A549 (cell line): ENCODE results near the gene EIF4B. TPM values are rescaled to one million over a fixed set of nuclear protein-coding genes. Genes with fewer than 3 reads are reported as not detected.

ENCODE experiments used
- ATAC-seq, 2 experiments: fragments of 200-7000 bp in 1 of 2; fragments of >200 bp in 1 of 2; cut with Nextera tagmentation in 1 of 2; cut with Tn5 transposase in 1 of 2; 3 replicates each; pipeline versions ENCODE4 v1.8.0 to v1.9.1; 2018 to 2020; ENCODE audit warnings: mild to moderate bottlenecking in 1 of 2, moderate library complexity in 1 of 2
- CTCF ChIA-PET: fragments of 300-600 bp; sonication (Branson Sonifier 250); formaldehyde crosslinking; extraction: SDS; loops from one replicate; lab custom pipeline; 2021; ENCODE audit warnings: antibody characterized with exemption, inconsistent platforms; lab: Yijun Ruan, JAX
- POLR2A ChIA-PET: fragments of 350-600 bp; formaldehyde crosslinking; extraction: SDS; loops from one replicate; lab custom pipeline; 2021; ENCODE audit warnings: antibody characterized with exemption, inconsistent platforms; lab: Yijun Ruan, JAX
- DNase-seq, 2 experiments: peaks; one replicate each; pipeline versions ENCODE4 v3.0.0 to v3.0.0-alpha.2; 2011 to 2016; ENCODE audit warnings: low read depth in 1 of 2, low spot score in 1 of 2
- FAIRE-seq: peaks from 2 replicates; lab custom pipeline; 2011; peaks lifted over from hg19 to GRCh38; lab: Jason Lieb, UNC
- H3K27ac ChIP-seq, 2 experiments: fragments of >200 bp; sonication (Bioruptor Twin); formaldehyde crosslinking; 3 replicates each; pipeline ENCODE4 v1.5.1; 2016 to 2017
- H3K4me1 ChIP-seq: fragments of >200 bp; sonication (Bioruptor Twin); formaldehyde crosslinking; 3 replicates; pipeline ENCODE4 v1.6.1; 2016
- H3K4me2 ChIP-seq: fragments of >200 bp; sonication (Bioruptor Twin); formaldehyde crosslinking; 3 replicates; pipeline ENCODE4 v1.6.1; 2016
- H3K4me3 ChIP-seq: fragments of >200 bp; sonication (Bioruptor Twin); formaldehyde crosslinking; 3 replicates; pipeline ENCODE4 v1.5.1; 2016
- H3K9me3 ChIP-seq: fragments of >200 bp; sonication (Bioruptor Twin); formaldehyde crosslinking; 3 replicates; pipeline ENCODE4 v1.6.1; 2016
- ESRRA ChIP-seq: fragments of 150-350 bp; IDR thresholded peaks from 2 replicates; pipeline ENCODE4 v1.6.1; 2014; ENCODE audit warnings: mild to moderate bottlenecking, low read length, borderline replicate concordance
- MAFK ChIP-seq: fragments of 450-650 bp; IDR thresholded peaks from 2 replicates; pipeline ENCODE4 v1.6.1; 2014; ENCODE audit not compliant: partially characterized antibody
- POLR2A ChIP-seq: IDR thresholded peaks from 2 replicates; pipeline ENCODE4 v1.6.1; 2012; ENCODE audit warnings: mild to moderate bottlenecking, low read length
- TP53 ChIP-seq: fragments of 250-450 bp; sonication (Bioruptor Pico); IDR thresholded peaks from 2 replicates; pipeline ENCODE4 v1.5.0; 2021; ENCODE audit warnings: mild to moderate bottlenecking, moderate library complexity
- WGBS: methylation state at CpG from one replicate; pipeline ENCODE4 v1.1.6; 2017; ENCODE audit errors: missing lambda C conversion rate; 5-methylcytosine and 5-hydroxymethylcytosine counted together
- polyA plus RNA-seq, 4 experiments: library from polyadenylated mRNA; depleted of rRNA in 3 of 4; stranded (reverse); fragments of >200 nt; fragmentation: RNase III in 1 of 4; extraction: RNeasy Plus Mini Kit Qiagen cat#74134 plus additional on column Dnase treatment in 1 of 4; gene quantifications; 2 replicates in 3 of 4; 3 replicates in 1 of 4; pipeline ENCODE4 v1.2.3, GENCODE V29; 2011 to 2017
- TF ChIP-seq, protein P1 (sequence below): fragments of >200 bp; sonication (Bioruptor Twin); formaldehyde crosslinking; IDR thresholded peaks from 3 replicates; pipeline ENCODE4 v1.6.1; 2016
- TF ChIP-seq, protein P2 (sequence below): fragments of >200 bp; sonication (Bioruptor Twin); formaldehyde crosslinking; IDR thresholded peaks from 3 replicates; pipeline ENCODE4 v1.5.1; 2016
- TF ChIP-seq, protein P3 (sequence below): fragments of 250-450 bp; sonication (Bioruptor Pico); IDR thresholded peaks from 2 replicates; pipeline ENCODE4 v1.5.0; 2020; ENCODE audit warnings: low read depth, mild to moderate bottlenecking, moderate library complexity
- TF ChIP-seq, protein P4 (sequence below): fragments of 450-650 bp; IDR thresholded peaks from 2 replicates; pipeline ENCODE4 v1.6.1; 2014; ENCODE audit warnings: antibody characterized with exemption
- TF ChIP-seq, protein P5 (sequence below): IDR thresholded peaks from 2 replicates; pipeline ENCODE4 v1.6.1; 2012

Gene EIF4B
- polyA plus RNA-seq, 2 of the 4 experiments (the other 2 are of a cell fraction), result 377 to 650 TPM

DNA sequence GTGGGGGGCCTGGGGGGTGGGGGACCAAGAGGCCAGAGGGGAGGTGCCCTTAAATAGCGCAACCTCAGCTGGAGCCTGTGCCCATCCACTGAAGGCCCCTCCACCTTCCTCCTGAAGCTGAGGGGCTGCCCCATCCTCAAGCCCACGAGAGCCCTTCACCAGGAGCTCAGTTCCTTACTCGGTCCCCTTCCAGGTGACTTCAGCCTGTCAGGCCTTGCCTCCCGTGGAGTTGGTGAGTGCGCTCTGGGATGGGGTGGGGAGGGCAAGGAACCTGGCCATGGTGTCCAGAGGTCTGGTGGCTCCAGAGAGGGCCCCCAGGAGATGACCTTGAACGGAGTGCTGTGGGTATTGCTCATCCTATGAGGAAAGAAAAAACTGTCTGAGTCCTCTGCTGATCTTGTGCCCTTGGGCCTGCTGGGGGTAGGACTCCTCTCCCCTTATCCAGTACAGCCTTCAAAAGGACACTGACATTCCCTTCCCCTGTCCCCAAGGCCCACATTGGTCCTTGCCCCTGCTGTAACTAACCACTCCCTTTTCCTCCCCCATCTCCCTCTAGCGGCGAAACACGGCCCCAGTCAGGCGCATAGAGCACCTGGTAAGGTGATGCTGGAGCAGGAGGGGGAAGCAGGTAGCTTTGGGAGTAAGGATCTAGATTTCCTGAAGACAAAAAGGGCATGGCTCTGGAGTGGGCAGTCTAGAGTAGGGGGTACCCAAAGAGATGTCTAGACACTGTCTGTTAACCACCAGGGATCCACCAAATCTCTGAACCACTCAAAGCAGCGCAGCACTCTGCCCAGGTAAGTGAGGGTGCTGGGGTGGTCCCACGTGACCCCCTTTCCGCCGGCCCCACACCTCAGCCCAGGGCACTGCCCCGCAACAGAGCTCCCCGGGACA lies 47.2 kb downstream of the EIF4B start:
- WGBS, result 22% methylated on average over 14 of the region's 16 CpGs
- H3K4me2 ChIP-seq, result peak overlapping the region; percentile 93
- TF ChIP-seq ESRRA (peak; percentile 57; the same call in 1 of the 2 replicates), TP53 (CRISPR knock-in tag) (no peak)
- TF ChIP-seq, protein P1, sequence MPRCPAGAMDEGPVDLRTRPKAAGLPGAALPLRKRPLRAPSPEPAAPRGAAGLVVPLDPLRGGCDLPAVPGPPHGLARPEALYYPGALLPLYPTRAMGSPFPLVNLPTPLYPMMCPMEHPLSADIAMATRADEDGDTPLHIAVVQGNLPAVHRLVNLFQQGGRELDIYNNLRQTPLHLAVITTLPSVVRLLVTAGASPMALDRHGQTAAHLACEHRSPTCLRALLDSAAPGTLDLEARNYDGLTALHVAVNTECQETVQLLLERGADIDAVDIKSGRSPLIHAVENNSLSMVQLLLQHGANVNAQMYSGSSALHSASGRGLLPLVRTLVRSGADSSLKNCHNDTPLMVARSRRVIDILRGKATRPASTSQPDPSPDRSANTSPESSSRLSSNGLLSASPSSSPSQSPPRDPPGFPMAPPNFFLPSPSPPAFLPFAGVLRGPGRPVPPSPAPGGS, result 0 out of 3 replicates have a peak, but pooled peaks have one; percentile 7
- TF ChIP-seq, protein P2, sequence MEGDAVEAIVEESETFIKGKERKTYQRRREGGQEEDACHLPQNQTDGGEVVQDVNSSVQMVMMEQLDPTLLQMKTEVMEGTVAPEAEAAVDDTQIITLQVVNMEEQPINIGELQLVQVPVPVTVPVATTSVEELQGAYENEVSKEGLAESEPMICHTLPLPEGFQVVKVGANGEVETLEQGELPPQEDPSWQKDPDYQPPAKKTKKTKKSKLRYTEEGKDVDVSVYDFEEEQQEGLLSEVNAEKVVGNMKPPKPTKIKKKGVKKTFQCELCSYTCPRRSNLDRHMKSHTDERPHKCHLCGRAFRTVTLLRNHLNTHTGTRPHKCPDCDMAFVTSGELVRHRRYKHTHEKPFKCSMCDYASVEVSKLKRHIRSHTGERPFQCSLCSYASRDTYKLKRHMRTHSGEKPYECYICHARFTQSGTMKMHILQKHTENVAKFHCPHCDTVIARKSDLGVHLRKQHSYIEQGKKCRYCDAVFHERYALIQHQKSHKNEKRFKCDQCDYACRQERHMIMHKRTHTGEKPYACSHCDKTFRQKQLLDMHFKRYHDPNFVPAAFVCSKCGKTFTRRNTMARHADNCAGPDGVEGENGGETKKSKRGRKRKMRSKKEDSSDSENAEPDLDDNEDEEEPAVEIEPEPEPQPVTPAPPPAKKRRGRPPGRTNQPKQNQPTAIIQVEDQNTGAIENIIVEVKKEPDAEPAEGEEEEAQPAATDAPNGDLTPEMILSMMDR, result peak; percentile 39; the same call in 2 of the 3 replicates
- TF ChIP-seq, protein P3, sequence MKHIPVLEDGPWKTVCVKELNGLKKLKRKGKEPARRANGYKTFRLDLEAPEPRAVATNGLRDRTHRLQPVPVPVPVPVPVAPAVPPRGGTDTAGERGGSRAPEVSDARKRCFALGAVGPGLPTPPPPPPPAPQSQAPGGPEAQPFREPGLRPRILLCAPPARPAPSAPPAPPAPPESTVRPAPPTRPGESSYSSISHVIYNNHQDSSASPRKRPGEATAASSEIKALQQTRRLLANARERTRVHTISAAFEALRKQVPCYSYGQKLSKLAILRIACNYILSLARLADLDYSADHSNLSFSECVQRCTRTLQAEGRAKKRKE (CRISPR knock-in tag), result no peak
- TF ChIP-seq, protein P4, sequence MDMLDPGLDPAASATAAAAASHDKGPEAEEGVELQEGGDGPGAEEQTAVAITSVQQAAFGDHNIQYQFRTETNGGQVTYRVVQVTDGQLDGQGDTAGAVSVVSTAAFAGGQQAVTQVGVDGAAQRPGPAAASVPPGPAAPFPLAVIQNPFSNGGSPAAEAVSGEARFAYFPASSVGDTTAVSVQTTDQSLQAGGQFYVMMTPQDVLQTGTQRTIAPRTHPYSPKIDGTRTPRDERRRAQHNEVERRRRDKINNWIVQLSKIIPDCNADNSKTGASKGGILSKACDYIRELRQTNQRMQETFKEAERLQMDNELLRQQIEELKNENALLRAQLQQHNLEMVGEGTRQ, result peak; percentile 55
- TF ChIP-seq, all 56 proteins: peak for 4
- H3K4me3 ChIP-seq, result peak overlapping the region; percentile 58
- peaks cover 62% of the 10 kb centered on the region for H3K4me1 ChIP-seq
- ATAC-seq (peak; percentile 10 to 23), DNase-seq (peak in 1 of 2 experiments; percentile 70), FAIRE-seq (no peak)
- ChIA-PET POLR2A (interaction anchor here (0.7 to 3.2 kb wide), 8 partner anchors 9 to 171 kb away, joined by 3 to 9 read pairs (median 5); partner anchors contain the start of genes EIF4B, IGFBP6 and SPRYD3), CTCF (interaction anchor here (0.6 to 45.5 kb wide), 16 partner anchors 8 to 234 kb away, joined by 3 to 1424 read pairs (median 4); partner anchors contain the start of genes EIF4B, IGFBP6, SOAT2 and SPRYD3)
- no peaks in the 10 kb centered on the region for H3K9me3 ChIP-seq
- peak overlapping the region; percentile 99 for H3K27ac ChIP-seq

DNA sequence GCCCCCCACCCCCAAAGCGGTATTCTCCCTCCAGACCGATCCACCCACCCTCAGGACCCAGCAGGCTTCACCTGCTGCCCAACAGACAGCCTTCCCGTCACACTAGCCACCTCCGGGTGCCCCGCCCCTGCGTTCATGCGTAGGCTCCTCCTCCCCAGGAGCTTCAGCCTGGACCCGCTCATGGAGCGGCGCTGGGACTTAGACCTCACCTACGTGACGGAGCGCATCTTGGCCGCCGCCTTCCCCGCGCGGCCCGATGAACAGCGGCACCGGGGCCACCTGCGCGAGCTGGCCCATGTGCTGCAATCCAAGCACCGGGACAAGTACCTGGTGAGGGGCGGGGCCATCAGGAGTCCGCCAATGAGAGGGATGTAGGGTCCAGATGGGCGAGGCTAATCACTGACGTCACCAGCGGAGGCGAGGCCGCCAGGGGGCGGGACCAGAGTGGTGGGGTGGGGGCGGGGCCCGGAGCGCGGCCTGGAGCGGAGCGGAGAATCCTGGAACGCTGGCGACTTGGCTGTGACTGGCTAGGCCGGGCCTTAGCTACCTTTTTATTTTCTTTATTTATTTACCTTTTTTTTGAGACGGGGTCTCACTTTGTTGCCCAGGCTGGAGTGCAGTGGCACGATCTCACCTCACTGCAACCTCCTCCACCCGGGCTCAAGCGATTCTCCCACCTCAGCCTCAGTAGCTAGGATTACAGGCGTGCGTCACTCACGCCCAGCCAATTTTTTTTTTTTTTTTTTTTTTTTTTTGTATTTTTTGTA lies 48.0 kb downstream of the EIF4B start:
- 19% methylated on average over 19 of the region's 48 CpGs for WGBS
- POLR2A ChIA-PET, result interaction anchor here (0.7 to 3.2 kb wide), 7 partner anchors 8 to 172 kb away, joined by 3 to 9 read pairs (median 6); partner anchors contain the start of genes CSAD, IGFBP6, SPRYD3 and ZNF740
- Histone ChIP-seq H3K4me3 (peak overlapping the region; percentile 58), H3K4me2 (peak overlapping the region; percentile 93), H3K27ac (peak overlapping the region; percentile 99), H3K4me1 (peaks cover 54% of the 10 kb centered on the region), H3K9me3 (no peaks in the 10 kb centered on the region)
- peak; percentile 86 to 96 for DNase-seq
- FAIRE-seq, result no peak
- CTCF ChIA-PET, result interaction anchor here (0.6 to 45.5 kb wide), 17 partner anchors 4 to 233 kb away, joined by 3 to 1424 read pairs (median 4); partner anchors contain the start of genes EIF4B, IGFBP6, SOAT2 and SPRYD3
- peak; percentile 60 to 74 for ATAC-seq
- TF ChIP-seq, protein P1, result 0 out of 3 replicates have a peak, but pooled peaks have one; percentile 7
- TF ChIP-seq POLR2A (peak; percentile 50), MAFK (no peak)
- TF ChIP-seq, protein P5, sequence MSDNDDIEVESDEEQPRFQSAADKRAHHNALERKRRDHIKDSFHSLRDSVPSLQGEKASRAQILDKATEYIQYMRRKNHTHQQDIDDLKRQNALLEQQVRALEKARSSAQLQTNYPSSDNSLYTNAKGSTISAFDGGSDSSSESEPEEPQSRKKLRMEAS, result peak; percentile 72
